H9 (cell line): ENCODE results near the gene PARP12. TPM values are rescaled to one million over a fixed set of nuclear protein-coding genes. Genes with fewer than 3 reads are reported as not detected.

ENCODE experiments used
- DNase-seq: peaks from one replicate; pipeline ENCODE4 v3.0.0-alpha.2; 2017
- H2AFZ ChIP-seq: one replicate; pipeline ENCODE4 v1.6.1; 2013; ENCODE audit warnings: mild to moderate bottlenecking, low read length, control low read depth, moderate library complexity
- H2AK5ac ChIP-seq: 2 replicates; pipeline ENCODE4 v1.6.1; 2013; ENCODE audit warnings: low read length, control low read depth, mixed read lengths; ENCODE audit not compliant: insufficient read length
- H2BK120ac ChIP-seq: one replicate; pipeline ENCODE4 v1.6.1; 2013; ENCODE audit warnings: low read depth, mild to moderate bottlenecking, low read length, control low read depth, inconsistent platforms; ENCODE audit not compliant: poor library complexity, severe bottlenecking
- H2BK12ac ChIP-seq: 2 replicates; pipeline ENCODE4 v1.6.1; 2013; ENCODE audit warnings: low read length, control low read depth, mixed read lengths, low read depth; ENCODE audit not compliant: insufficient read length
- H2BK15ac ChIP-seq: 2 replicates; pipeline ENCODE4 v1.6.1; 2013; ENCODE audit warnings: low read depth, low read length, control low read depth
- H2BK20ac ChIP-seq: one replicate; pipeline ENCODE4 v1.6.1; 2013; ENCODE audit warnings: low read depth, mild to moderate bottlenecking, low read length, control low read depth, inconsistent platforms; ENCODE audit not compliant: poor library complexity, severe bottlenecking
- H2BK5ac ChIP-seq: 2 replicates; pipeline ENCODE4 v1.6.1; 2013; ENCODE audit warnings: low read length, control low read depth, mixed read lengths; ENCODE audit not compliant: insufficient read length
- H3K14ac ChIP-seq: 2 replicates; pipeline ENCODE4 v1.6.1; 2013; ENCODE audit warnings: low read length, control low read depth; ENCODE audit not compliant: insufficient read depth
- H3K18ac ChIP-seq: 2 replicates; pipeline ENCODE4 v1.6.1; 2013; ENCODE audit warnings: low read depth, mild to moderate bottlenecking, mixed read lengths, low read length, control low read depth; ENCODE audit not compliant: insufficient read length
- H3K23ac ChIP-seq: 2 replicates; pipeline ENCODE4 v1.6.1; 2013; ENCODE audit warnings: low read length, control low read depth, mixed read lengths, low read depth; ENCODE audit not compliant: insufficient read length
- H3K23me2 ChIP-seq: 2 replicates; pipeline ENCODE4 v1.6.1; 2013; ENCODE audit warnings: low read depth, mild to moderate bottlenecking, mixed read lengths, low read length, control low read depth; ENCODE audit not compliant: insufficient read length, poor library complexity, severe bottlenecking
- H3K27ac ChIP-seq: 2 replicates; pipeline ENCODE4 v1.5.1; 2013; ENCODE audit warnings: low read length, control low read depth, mixed read lengths, low read depth; ENCODE audit not compliant: insufficient read length
- H3K27me3 ChIP-seq: 2 replicates; pipeline ENCODE4 v1.6.1; 2013; ENCODE audit warnings: low read length, control low read depth, inconsistent platforms; ENCODE audit not compliant: insufficient read depth
- H3K4ac ChIP-seq: 2 replicates; pipeline ENCODE4 v1.6.1; 2013; ENCODE audit warnings: low read depth, mild to moderate bottlenecking, control low read depth, inconsistent platforms, low read length, moderate library complexity
- H3K4me1 ChIP-seq: 2 replicates; pipeline ENCODE4 v1.6.1; 2013; ENCODE audit warnings: low read length, control low read depth, inconsistent platforms; ENCODE audit not compliant: insufficient read depth
- H3K4me2 ChIP-seq: 2 replicates; pipeline ENCODE4 v1.6.1; 2013; ENCODE audit warnings: low read length, control low read depth, mixed read lengths; ENCODE audit not compliant: insufficient read length, insufficient read depth
- H3K56ac ChIP-seq: 2 replicates; pipeline ENCODE4 v1.6.1; 2013; ENCODE audit warnings: low read depth, mild to moderate bottlenecking, mixed read lengths, low read length, control low read depth; ENCODE audit not compliant: insufficient read length
- H3K79me1 ChIP-seq: 2 replicates; pipeline ENCODE4 v1.6.1; 2013; ENCODE audit warnings: low read depth, mild to moderate bottlenecking, moderate library complexity, low read length, control low read depth, inconsistent platforms; ENCODE audit not compliant: insufficient read depth, poor library complexity, severe bottlenecking
- H3K79me2 ChIP-seq: 2 replicates; pipeline ENCODE4 v1.6.1; 2013; ENCODE audit warnings: low read length, control low read depth, inconsistent platforms; ENCODE audit not compliant: insufficient read depth
- H3K9ac ChIP-seq: 2 replicates; pipeline ENCODE4 v1.6.1; 2013; ENCODE audit warnings: low read length, control low read depth, mixed read lengths; ENCODE audit not compliant: insufficient read length; ENCODE audit errors: extremely low read depth
- H3K9me3 ChIP-seq: one replicate; pipeline ENCODE4 v1.6.1; 2013; ENCODE audit warnings: low read depth, low read length, inconsistent platforms; ENCODE audit not compliant: control insufficient read depth
- H3T11ph ChIP-seq: one replicate; pipeline ENCODE4 v1.6.1; 2013; ENCODE audit warnings: mild to moderate bottlenecking, low read length, control low read depth, inconsistent platforms
- H4K20me1 ChIP-seq: one replicate; pipeline ENCODE4 v1.6.1; 2013; ENCODE audit not compliant: control insufficient read depth, insufficient read length, insufficient read depth
- H4K5ac ChIP-seq: 2 replicates; pipeline ENCODE4 v1.6.1; 2013; ENCODE audit warnings: low read depth, mild to moderate bottlenecking, mixed read lengths, low read length, control low read depth; ENCODE audit not compliant: insufficient read length
- H4K8ac ChIP-seq: replicated peaks from 2 replicates; pipeline ENCODE4 v1.6.1; 2013; ENCODE audit warnings: low read length, control low read depth, mixed read lengths, low read depth; ENCODE audit not compliant: insufficient read length
- H4K91ac ChIP-seq: 2 replicates; pipeline ENCODE4 v1.6.1; 2013; ENCODE audit warnings: low read depth, mild to moderate bottlenecking, moderate library complexity, mixed read lengths, low read length, control low read depth; ENCODE audit not compliant: insufficient read length
- H3K27ac Mint-ChIP-seq, 3 experiments: 2 replicates in 2 of 3; 3 replicates in 1 of 3; pipeline ENCODE4 v1.8.0; 2020 to 2021; ENCODE audit warnings: mixed read lengths in 3 of 3, mild to moderate bottlenecking in 1 of 3, moderate library complexity in 1 of 3
- H3K27me3 Mint-ChIP-seq: 2 replicates; pipeline ENCODE4 v1.8.0; 2021; ENCODE audit warnings: low read depth, mild to moderate bottlenecking, moderate library complexity, mixed read lengths
- H3K36me3 Mint-ChIP-seq, 3 experiments: 2 replicates in 2 of 3; 3 replicates in 1 of 3; pipeline ENCODE4 v1.8.0; 2020 to 2021; ENCODE audit warnings: low read depth in 3 of 3, mixed read lengths in 3 of 3; ENCODE audit not compliant: insufficient read depth in 1 of 3
- H3K4me1 Mint-ChIP-seq, 2 experiments: 2 replicates each; pipeline ENCODE4 v1.8.0; 2020; ENCODE audit warnings: mixed read lengths in 2 of 2
- H3K4me3 Mint-ChIP-seq, 2 experiments: 2 replicates in 1 of 2; 3 replicates in 1 of 2; pipeline ENCODE4 v1.8.0; 2020 to 2021; ENCODE audit warnings: mild to moderate bottlenecking in 2 of 2, mixed read lengths in 2 of 2, moderate library complexity in 1 of 2
- H3K9me3 Mint-ChIP-seq, 2 experiments: 2 replicates in 1 of 2; 3 replicates in 1 of 2; pipeline ENCODE4 v1.8.0; 2020; ENCODE audit warnings: mild to moderate bottlenecking in 2 of 2, mixed read lengths in 2 of 2, moderate library complexity in 1 of 2
- CTCF ChIP-seq: fragments of 200-600 bp; sonication (generic); conservative IDR thresholded peaks from 3 replicates; pipeline ENCODE4 v1.8.0; 2021; ENCODE audit warnings: antibody characterized with exemption, mild to moderate bottlenecking
- WGBS: extraction: QIAGEN DNeasy Blood & Tissue Kit; methylation state at CpG from one replicate; pipeline ENCODE4 v1.1.7; 2013; ENCODE audit warnings: missing lambda C conversion rate, low lambda C conversion rate, mixed read lengths; ENCODE audit not compliant: insufficient read length; ENCODE audit errors: extremely low coverage; 5-methylcytosine and 5-hydroxymethylcytosine counted together
- total RNA-seq: library from RNA; stranded (reverse); gene quantifications from 2 replicates; pipeline ENCODE4 v1.2.1, GENCODE V29; 2021

Gene PARP12
- total RNA-seq, 1 experiment from 2014 or later, result 11.8 TPM

- peak overlapping the region in 2 of 3 experiments; percentile 59 to 81; a peak in 2 of 7 replicates for H3K27ac Mint-ChIP-seq
- Histone ChIP-seq H2BK5ac (no peak overlapping the region), H3K4me2 (no peak overlapping the region), H3K23ac (no peak overlapping the region), H3T11ph (no peak overlapping the region), H2BK120ac (no peak overlapping the region), H4K8ac (no peak overlapping the region), H3K27me3 (no peaks in the 10 kb centered on the region), H3K56ac (no peak overlapping the region), H3K4ac (no peak overlapping the region), H4K5ac (no peak overlapping the region), H2AK5ac (no peak overlapping the region), H4K20me1 (no peaks in the 10 kb centered on the region), H3K23me2 (no peaks in the 10 kb centered on the region), H2AFZ (no peak overlapping the region), H2BK20ac (no peak overlapping the region), H3K18ac (no peak overlapping the region), H3K9ac (no peak overlapping the region), H3K79me2 (no peaks in the 10 kb centered on the region), H3K14ac (no peak overlapping the region), H2BK12ac (no peak overlapping the region), H3K9me3 (no peaks in the 10 kb centered on the region), H3K27ac (no peak overlapping the region), H3K4me1 (peaks cover 2% of the 10 kb centered on the region; the same call in 1 of the 2 replicates), H4K91ac (no peak overlapping the region), H2BK15ac (no peak overlapping the region), H3K79me1 (no peaks in the 10 kb centered on the region)
- no peak for TF ChIP-seq CTCF
- no peaks in the 10 kb centered on the region for H3K9me3 Mint-ChIP-seq
- H3K4me1 Mint-ChIP-seq, result peaks cover 61 to 66% of the 10 kb centered on the region in 2 experiments
- H3K36me3 Mint-ChIP-seq, result no peaks in the 10 kb centered on the region
- H3K4me3 Mint-ChIP-seq, result no peak overlapping the region
- DNase-seq, result no peak
- WGBS, result no CpG with 5 or more reads among the region's 17 CpGs
- H3K27me3 Mint-ChIP-seq, result peaks cover 6% of the 10 kb centered on the region
Observed at GRCh38 chr7:139976838-139977656, 85.7 kb downstream of the PARP12 start.
